H1 (cell line): ENCODE results near the gene VSIG10. TPM values are rescaled to one million over a fixed set of nuclear protein-coding genes. Genes with fewer than 3 reads are reported as not detected.

ENCODE experiments used
- CREB1 ChIP-seq: IDR thresholded peaks from 2 replicates; pipeline ENCODE4 v1.6.1; 2012; ENCODE audit warnings: inconsistent platforms
- EP300 ChIP-seq, 2 experiments: IDR thresholded peaks; 1 replicate in 1 of 2; 2 replicates in 1 of 2; pipeline ENCODE4 v1.6.1; 2011 to 2012; ENCODE audit warnings: low read depth in 2 of 2, low read length in 2 of 2, mild to moderate bottlenecking in 2 of 2, borderline replicate concordance in 1 of 2, inconsistent platforms in 1 of 2, moderate library complexity in 1 of 2
- KDM1A ChIP-seq: fragments of 200-600, 300-600 bp; sonication (generic); IDR thresholded peaks from 2 replicates; pipeline ENCODE4 v1.7.1; 2016; ENCODE audit warnings: mild to moderate bottlenecking, low read length, borderline replicate concordance
- SUZ12 ChIP-seq: fragments of 200-600 bp; sonication (generic); IDR thresholded peaks from 2 replicates; pipeline ENCODE4 v1.6.1; 2012; ENCODE audit warnings: mild to moderate bottlenecking, inconsistent platforms, low read length, moderate library complexity, mixed read lengths
- TEAD4 ChIP-seq: IDR thresholded peaks from 2 replicates; pipeline ENCODE4 v1.6.1; 2012; ENCODE audit warnings: low read depth, low read length, inconsistent platforms, mixed read lengths
- ZNF274 ChIP-seq: IDR thresholded peaks from 2 replicates; pipeline ENCODE4 v1.7.0; 2012; ENCODE audit warnings: low read length, borderline replicate concordance; ENCODE audit errors: extremely low read depth
- polyA plus RNA-seq, 7 experiments: library from polyadenylated mRNA; depleted of rRNA in 3 of 7; stranded (reverse) in 5 of 7; unstranded in 2 of 7; fragments of >200 nt in 5 of 7; fragments of 200-250 nt in 2 of 7; gene quantifications; 1 replicate in 5 of 7; 2 replicates in 1 of 7; 4 replicates in 1 of 7; pipeline versions ENCODE4 v1.2.1 to v1.2.3, GENCODE V29; 2011 to 2013; ENCODE audit warnings: missing spikeins in 2 of 7, mixed read lengths in 2 of 7
- total RNA-seq: library from RNA; stranded (reverse); fragmentation: NEBNext Ultra II Directional; extraction: Animal tissue kit (Norgen Biotek cat#: 25700); gene quantifications from 2 replicates; pipeline ENCODE4 v1.2.1, GENCODE V29; 2021
- TF ChIP-seq, protein P1 (sequence below): IDR thresholded peaks from 2 replicates; pipeline ENCODE4 v1.6.1; 2012; ENCODE audit warnings: low read length, inconsistent platforms

Gene VSIG10
- total and polyA plus RNA-seq, 2 of the 8 experiments (the other 6 are each of a cell fraction or from before 2014, with no cell fraction given) = 34.4 to 93.6 TPM

DNA sequence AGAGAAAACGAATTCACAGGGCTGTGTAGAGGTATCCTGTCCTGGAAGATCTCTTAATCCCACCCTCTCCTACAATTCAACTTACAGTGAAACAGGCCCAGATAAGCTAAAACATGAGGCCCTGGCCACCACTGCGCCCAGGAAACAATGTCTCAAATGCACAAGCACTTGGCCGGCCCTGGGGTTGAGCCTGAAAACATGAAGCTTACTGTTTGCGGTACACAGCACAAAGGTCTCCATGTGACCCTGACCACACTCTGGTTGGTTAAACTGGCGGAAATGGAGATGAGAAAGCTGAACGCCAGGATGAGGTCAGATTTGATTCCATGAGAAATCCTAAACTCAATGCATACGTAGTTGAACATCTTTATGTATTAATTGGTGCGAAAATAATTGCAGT, 59.2 kb downstream of the VSIG10 start (continued):
- TF ChIP-seq KDM1A (no peak), ZNF274 (no peak), CREB1 (no peak), SUZ12 (no peak), TEAD4 (no peak), EP300 (IDR thresholded peaks at IDR 0.05; ENCODE audit: borderline replicate concordance in 1 of 2, low read depth in 2 of 2, low read length in 2 of 2) (no peak)
- TF ChIP-seq, protein P1, sequence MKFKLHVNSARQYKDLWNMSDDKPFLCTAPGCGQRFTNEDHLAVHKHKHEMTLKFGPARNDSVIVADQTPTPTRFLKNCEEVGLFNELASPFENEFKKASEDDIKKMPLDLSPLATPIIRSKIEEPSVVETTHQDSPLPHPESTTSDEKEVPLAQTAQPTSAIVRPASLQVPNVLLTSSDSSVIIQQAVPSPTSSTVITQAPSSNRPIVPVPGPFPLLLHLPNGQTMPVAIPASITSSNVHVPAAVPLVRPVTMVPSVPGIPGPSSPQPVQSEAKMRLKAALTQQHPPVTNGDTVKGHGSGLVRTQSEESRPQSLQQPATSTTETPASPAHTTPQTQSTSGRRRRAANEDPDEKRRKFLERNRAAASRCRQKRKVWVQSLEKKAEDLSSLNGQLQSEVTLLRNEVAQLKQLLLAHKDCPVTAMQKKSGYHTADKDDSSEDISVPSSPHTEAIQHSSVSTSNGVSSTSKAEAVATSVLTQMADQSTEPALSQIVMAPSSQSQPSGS = no peak
- TF ChIP-seq, all 59 proteins: peak for 0
